ENCODE measurements around the gene SAG. TPM values are rescaled to one million over a fixed set of nuclear protein-coding genes. Genes with fewer than 3 reads are reported as not detected.
"Not testable (repeated sequence)": the region's sequence is repeated elsewhere in the genome, so short reads cannot be mapped to it uniquely, and the experiment has no call there.

Gene SAG
- polyA plus RNA-seq, 1 experiment = not detected

- Histone ChIP-seq H3K9me3 (ENCODE audit: control insufficient read depth, insufficient read depth, low read length) (no peaks in the 10 kb centered on the region), H3K4me3 (ENCODE audit: low read depth, low read length) (no peak overlapping the region), H3K27me3 (ENCODE audit: control insufficient read depth, insufficient read depth, low read length) (no peaks in the 10 kb centered on the region), H3K27ac (ENCODE audit: low read depth, low read length) (no peak overlapping the region)
- POLR2A ChIA-PET = no interaction called here
- no peak for TF ChIP-seq CTCF (IDR thresholded peaks at IDR 0.05; ENCODE audit: low read depth, low read length)
- DNase-seq (ENCODE audit: low read depth, low spot score) = no peak
- CTCF ChIA-PET = no interaction called here
Measured at GRCh38 chr2:233369897-233370685, 62.5 kb downstream of the SAG start.

- Histone ChIP-seq H3K27me3 (ENCODE audit: control insufficient read depth, insufficient read depth, low read length) (no peaks in the 10 kb centered on the region), H3K9me3 (ENCODE audit: control insufficient read depth, insufficient read depth, low read length) (no peaks in the 10 kb centered on the region), H3K27ac (ENCODE audit: low read depth, low read length) (no peak overlapping the region), H3K4me3 (ENCODE audit: low read depth, low read length) (no peak overlapping the region)
- ChIA-PET POLR2A (no interaction called here), CTCF (interaction anchor here (0.8 kb wide), 1 partner anchor 18 kb away, joined by 3 read pairs; no protein-coding TSS in a partner anchor)
- TF ChIP-seq CTCF (IDR thresholded peaks at IDR 0.05; ENCODE audit: low read depth, low read length) = no peak
- DNase-seq (ENCODE audit: low read depth, low spot score) = no peak
Measured at GRCh38 chr2:233371641-233372040, 64.0 kb downstream of the SAG start.

- H3K27ac ChIP-seq (ENCODE audit: low read depth, low read length) = no peak overlapping the region
- no peaks in the 10 kb centered on the region for H3K9me3 ChIP-seq (ENCODE audit: control insufficient read depth, insufficient read depth, low read length)
- no peaks in the 10 kb centered on the region for H3K27me3 ChIP-seq (ENCODE audit: control insufficient read depth, insufficient read depth, low read length)
- CTCF ChIA-PET = interaction anchor here (1.3 to 1.9 kb wide), 2 partner anchors 10 to 19 kb away, joined by 3 to 13 read pairs; partner anchors contain the start of gene DGKD
- DNase-seq (ENCODE audit: low read depth, low spot score) = no peak
- POLR2A ChIA-PET = no interaction called here
- H3K4me3 ChIP-seq (ENCODE audit: low read depth, low read length) = no peak overlapping the region
- TF ChIP-seq CTCF (IDR thresholded peaks at IDR 0.05; ENCODE audit: low read depth, low read length) = no peak
Measured at GRCh38 chr2:233372855-233373254, 65.2 kb downstream of the SAG start.

- Histone ChIP-seq H3K4me3 (ENCODE audit: low read depth, low read length) (no peak overlapping the region), H3K9me3 (ENCODE audit: control insufficient read depth, insufficient read depth, low read length) (no peaks in the 10 kb centered on the region), H3K27ac (ENCODE audit: low read depth, low read length) (no peak overlapping the region), H3K27me3 (ENCODE audit: control insufficient read depth, insufficient read depth, low read length) (no peaks in the 10 kb centered on the region)
- CTCF ChIA-PET = interaction anchor here (1.3 to 1.9 kb wide), 2 partner anchors 9 to 19 kb away, joined by 3 to 13 read pairs; partner anchors contain the start of gene DGKD
- POLR2A ChIA-PET = interaction anchor here (1.0 kb wide), 1 partner anchor 14 kb away, joined by 4 read pairs; no protein-coding TSS in a partner anchor
- DNase-seq (ENCODE audit: low read depth, low spot score) = no peak
- no peak for TF ChIP-seq CTCF (IDR thresholded peaks at IDR 0.05; ENCODE audit: low read depth, low read length)
Measured at GRCh38 chr2:233373316-233373715, 65.7 kb downstream of the SAG start.

- H3K27ac ChIP-seq (ENCODE audit: low read depth, low read length); H3K9me3 ChIP-seq (ENCODE audit: control insufficient read depth, insufficient read depth, low read length); CTCF ChIA-PET; DNase-seq (ENCODE audit: low read depth, low spot score); H3K4me3 ChIP-seq (ENCODE audit: low read depth, low read length); POLR2A ChIA-PET; H3K27me3 ChIP-seq (ENCODE audit: control insufficient read depth, insufficient read depth, low read length): not testable (repeated sequence)
Measured at GRCh38 chr2:233374776-233375175, 67.2 kb downstream of the SAG start.
